GM12892 (cell line): Measurements from ENCODE around the gene CCR9.

Experiments
- POLR2A ChIP-seq: IDR thresholded peaks from 2 replicates; pipeline ENCODE4 v1.6.1; 2011; ENCODE audit warnings: low read depth, low read length, control low read depth
- POLR2AphosphoS5 ChIP-seq: IDR thresholded peaks from 2 replicates; pipeline ENCODE4 v1.6.1; 2011; ENCODE audit warnings: low read depth, low read length, control low read depth
- TAF1 ChIP-seq: IDR thresholded peaks from 2 replicates; pipeline ENCODE4 v1.6.1; 2011; ENCODE audit warnings: low read depth, mild to moderate bottlenecking, control low read depth, low read length, borderline replicate concordance

GRCh38 chr3:45952456-45952855, 66.1 kb downstream of the CCR9 start:
- no peak for TF ChIP-seq TAF1
- no peak for TF ChIP-seq POLR2AphosphoS5
- no peak for TF ChIP-seq POLR2A
